ENCODE results near the gene RPL29. TPM values are rescaled to one million over a fixed set of nuclear protein-coding genes. Genes with fewer than 3 reads are reported as not detected.

Gene RPL29
- total RNA-seq, 1 donor from 2014 or later: 765 TPM

GRCh38 chr3:52040600-52040999, 44.9 kb upstream of the RPL29 start:
- H3K27ac ChIP-seq: peak overlapping the region; percentile 80
- no peak overlapping the region for H3K4me3 ChIP-seq
- no peaks in the 10 kb centered on the region for H3K9me3 ChIP-seq
- intact Hi-C loops (cut with DNase I): no loop called here
- no peaks in the 10 kb centered on the region for H3K36me3 ChIP-seq
- DNase-seq (no peak), ATAC-seq (peak in 1 of 2 donors; percentile 1)
- H3K4me1 ChIP-seq: peaks cover 35% of the 10 kb centered on the region
- no peaks in the 10 kb centered on the region for H3K27me3 ChIP-seq (ENCODE audit: low read depth)
- TF ChIP-seq, protein P1, sequence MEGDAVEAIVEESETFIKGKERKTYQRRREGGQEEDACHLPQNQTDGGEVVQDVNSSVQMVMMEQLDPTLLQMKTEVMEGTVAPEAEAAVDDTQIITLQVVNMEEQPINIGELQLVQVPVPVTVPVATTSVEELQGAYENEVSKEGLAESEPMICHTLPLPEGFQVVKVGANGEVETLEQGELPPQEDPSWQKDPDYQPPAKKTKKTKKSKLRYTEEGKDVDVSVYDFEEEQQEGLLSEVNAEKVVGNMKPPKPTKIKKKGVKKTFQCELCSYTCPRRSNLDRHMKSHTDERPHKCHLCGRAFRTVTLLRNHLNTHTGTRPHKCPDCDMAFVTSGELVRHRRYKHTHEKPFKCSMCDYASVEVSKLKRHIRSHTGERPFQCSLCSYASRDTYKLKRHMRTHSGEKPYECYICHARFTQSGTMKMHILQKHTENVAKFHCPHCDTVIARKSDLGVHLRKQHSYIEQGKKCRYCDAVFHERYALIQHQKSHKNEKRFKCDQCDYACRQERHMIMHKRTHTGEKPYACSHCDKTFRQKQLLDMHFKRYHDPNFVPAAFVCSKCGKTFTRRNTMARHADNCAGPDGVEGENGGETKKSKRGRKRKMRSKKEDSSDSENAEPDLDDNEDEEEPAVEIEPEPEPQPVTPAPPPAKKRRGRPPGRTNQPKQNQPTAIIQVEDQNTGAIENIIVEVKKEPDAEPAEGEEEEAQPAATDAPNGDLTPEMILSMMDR (IDR thresholded peaks at IDR 0.05): no peak

GRCh38 chr3:52039846-52040245, 44.2 kb upstream of the RPL29 start:
- H3K27ac ChIP-seq: peak overlapping the region; percentile 80

GRCh38 chr3:52039426-52039825, 43.7 kb upstream of the RPL29 start:
- no peak for ATAC-seq
- H3K27me3 ChIP-seq (ENCODE audit: low read depth): no peaks in the 10 kb centered on the region
- H3K36me3 ChIP-seq: no peaks in the 10 kb centered on the region
- H3K4me1 ChIP-seq: peaks cover 35% of the 10 kb centered on the region
- no peak overlapping the region for H3K4me3 ChIP-seq
- TF ChIP-seq, protein P1 (IDR thresholded peaks at IDR 0.05): no peak
- intact Hi-C loops (cut with DNase I): no loop called here
- no peaks in the 10 kb centered on the region for H3K9me3 ChIP-seq
- H3K27ac ChIP-seq: peak overlapping the region; percentile 80
- no peak for DNase-seq

More at GRCh38 chr3:52039846-52040245, 44.2 kb upstream of the RPL29 start:
- Histone ChIP-seq H3K9me3 (no peaks in the 10 kb centered on the region), H3K4me1 (peaks cover 35% of the 10 kb centered on the region), H3K27me3 (ENCODE audit: low read depth) (no peaks in the 10 kb centered on the region), H3K4me3 (no peak overlapping the region), H3K36me3 (no peaks in the 10 kb centered on the region)
- intact Hi-C loops (cut with DNase I): no loop called here
- TF ChIP-seq, protein P1 (IDR thresholded peaks at IDR 0.05): no peak
- peak; percentile 87 to 95 for ATAC-seq
- DNase-seq: peak; percentile 91

DNA sequence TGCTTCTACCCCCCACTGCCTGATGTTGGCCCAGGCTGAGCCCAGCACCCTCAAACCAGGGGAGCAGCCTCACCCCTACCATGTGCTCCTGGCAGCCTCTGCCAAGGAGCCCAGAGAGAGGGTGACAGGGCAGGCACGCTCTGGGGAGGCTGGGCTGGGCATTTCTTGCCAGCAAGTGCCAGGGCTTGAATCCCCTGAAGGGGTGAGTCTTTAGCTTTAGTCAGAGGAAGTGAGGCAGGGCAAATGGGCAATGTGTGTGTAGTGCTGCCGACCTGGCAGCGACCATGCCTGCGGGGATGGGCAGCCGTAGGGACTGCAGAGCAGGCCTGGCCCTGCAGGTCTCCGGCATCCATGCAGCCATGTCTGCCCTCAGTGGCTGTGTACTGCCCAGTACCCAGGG, 42.5 kb upstream of the RPL29 start:
- TF ChIP-seq, protein P1 (IDR thresholded peaks at IDR 0.05): no peak
- no peaks in the 10 kb centered on the region for H3K36me3 ChIP-seq
- no peak for ATAC-seq
- H3K27ac ChIP-seq: no peak overlapping the region
- no peaks in the 10 kb centered on the region for H3K9me3 ChIP-seq
- H3K4me1 ChIP-seq: peaks cover 30% of the 10 kb centered on the region
- no peaks in the 10 kb centered on the region for H3K27me3 ChIP-seq (ENCODE audit: low read depth)
- H3K4me3 ChIP-seq: no peak overlapping the region
- intact Hi-C loops (cut with DNase I): no loop called here
- DNase-seq: no peak

DNA sequence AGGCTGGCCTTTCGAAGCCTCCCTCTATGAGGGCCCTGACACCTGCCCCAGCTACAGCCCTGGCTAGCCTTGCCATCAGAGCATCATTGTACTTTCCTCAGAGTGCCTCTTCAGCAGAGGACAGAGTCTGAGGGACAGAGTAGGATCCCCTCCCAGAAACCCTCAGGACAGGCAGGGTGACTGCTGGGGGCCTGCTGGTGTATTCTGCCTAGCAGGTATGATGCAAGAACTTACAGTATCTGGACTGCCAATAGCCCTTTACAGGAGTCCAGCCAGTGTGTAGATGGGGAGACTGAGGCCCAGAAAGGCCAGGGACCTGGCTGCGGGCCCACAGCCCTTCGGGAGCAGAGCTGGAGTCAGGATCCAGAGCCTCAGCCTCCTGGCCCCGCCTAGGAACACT, 41.6 kb upstream of the RPL29 start:
- Histone ChIP-seq H3K27ac (no peak overlapping the region), H3K27me3 (ENCODE audit: low read depth) (no peaks in the 10 kb centered on the region)

More for the DNA sequence above, 41.6 kb upstream of the RPL29 start:
- H3K4me3 ChIP-seq: no peak overlapping the region
- peaks cover 30% of the 10 kb centered on the region for H3K4me1 ChIP-seq
- TF ChIP-seq, protein P1 (IDR thresholded peaks at IDR 0.05): no peak
- no peak for DNase-seq
- H3K36me3 ChIP-seq: no peaks in the 10 kb centered on the region
- no peaks in the 10 kb centered on the region for H3K9me3 ChIP-seq
- intact Hi-C loops (cut with DNase I): no loop called here
- ATAC-seq: no peak

Measured in lower lobe of right lung (tissue), 2 donors.